Activated T-helper 1 cell treated with anti-CD3 and anti-CD28 coated beads, Interleukin-12 subunit alpha, Interleukin-12 subunit beta, Interleukin-2, Interleukin-4 antibody, amounts not matched to agents 30 ng/mL and 10 ng/mL and 1 ng/mL, durations not matched to agents 14 hours and 24 hours and 36 hours (primary cell): ENCODE measurements around the gene RAB40C. TPM values are rescaled to one million over a fixed set of nuclear protein-coding genes. Genes with fewer than 3 reads are reported as not detected.
A peak's percentile ranks its signal among the peaks of the same experiment; 100 is the strongest.

Experiments used
- DNase-seq: peaks from one replicate; pipeline ENCODE4 v3.0.0; 2021; ENCODE audit warnings: low spot score
- H3K27ac Mint-ChIP-seq: one replicate; pipeline ENCODE4 v1.8.0; 2021; ENCODE audit warnings: mild to moderate bottlenecking, mixed read lengths
- H3K27me3 Mint-ChIP-seq: one replicate; pipeline ENCODE4 v1.8.0; 2022; ENCODE audit warnings: mild to moderate bottlenecking, moderate library complexity, mixed read lengths; ENCODE audit not compliant: insufficient read depth
- H3K36me3 Mint-ChIP-seq: one replicate; pipeline ENCODE4 v1.8.0; 2021; ENCODE audit warnings: low read depth, mixed read lengths
- H3K4me1 Mint-ChIP-seq: one replicate; pipeline ENCODE4 v1.8.0; 2021; ENCODE audit warnings: low read depth, mixed read lengths
- H3K4me3 Mint-ChIP-seq: one replicate; pipeline ENCODE4 v1.8.0; 2021; ENCODE audit warnings: mild to moderate bottlenecking, moderate library complexity, mixed read lengths
- H3K9me3 Mint-ChIP-seq: one replicate; pipeline ENCODE4 v1.8.0; 2021; ENCODE audit warnings: mixed read lengths
- intact Hi-C: fragments of 100-400 bp; cut with micrococcal nuclease; formaldehyde crosslinking; loops from one replicate; pipeline ENCODE4 v1.15.1; 2024
- total RNA-seq: library from RNA; stranded (reverse); gene quantifications from 2 replicates; pipeline ENCODE4 v1.2.3, GENCODE V29; 2022

The RAB40C gene
- total RNA-seq, 1 donor from 2014 or later: 15.2 TPM

- intact Hi-C loops: no loop called here
- Mint-ChIP-seq H3K9me3 (no peaks in the 10 kb centered on the region), H3K27ac (no peak overlapping the region), H3K36me3 (peaks cover 3% of the 10 kb centered on the region), H3K4me1 (peaks cover 5% of the 10 kb centered on the region), H3K4me3 (no peak overlapping the region), H3K27me3 (no peaks in the 10 kb centered on the region)
- DNase-seq: no peak
Observed at GRCh38 chr16:583470-583814, 6.4 kb upstream of the RAB40C start.

GRCh38 chr16:583815-584591, 5.9 kb upstream of the RAB40C start:
- Mint-ChIP-seq H3K27me3 (no peaks in the 10 kb centered on the region), H3K4me1 (peaks cover 5% of the 10 kb centered on the region), H3K36me3 (peaks cover 3% of the 10 kb centered on the region), H3K27ac (no peak overlapping the region), H3K9me3 (no peaks in the 10 kb centered on the region), H3K4me3 (no peak overlapping the region)
- intact Hi-C loops: no loop called here
- DNase-seq: no peak

- H3K9me3 Mint-ChIP-seq: no peaks in the 10 kb centered on the region
- peaks cover 3% of the 10 kb centered on the region for H3K36me3 Mint-ChIP-seq
- H3K4me1 Mint-ChIP-seq: peaks cover 5% of the 10 kb centered on the region
- no peak overlapping the region for H3K4me3 Mint-ChIP-seq
- no peak overlapping the region for H3K27ac Mint-ChIP-seq
- intact Hi-C loops: no loop called here
- no peaks in the 10 kb centered on the region for H3K27me3 Mint-ChIP-seq
- no peak for DNase-seq
Observed at GRCh38 chr16:585351-585750, 4.5 kb upstream of the RAB40C start.

GRCh38 chr16:586047-586644, 3.7 kb upstream of the RAB40C start:
- H3K27me3 Mint-ChIP-seq: no peaks in the 10 kb centered on the region
- no peak for DNase-seq
- peaks cover 12% of the 10 kb centered on the region for H3K4me1 Mint-ChIP-seq
- H3K9me3 Mint-ChIP-seq: no peaks in the 10 kb centered on the region
- H3K4me3 Mint-ChIP-seq: no peak overlapping the region
- intact Hi-C loops: no loop called here
- peaks cover 3% of the 10 kb centered on the region for H3K36me3 Mint-ChIP-seq
- H3K27ac Mint-ChIP-seq: no peak overlapping the region

- peak overlapping the region; percentile 96 for H3K4me3 Mint-ChIP-seq
- H3K36me3 Mint-ChIP-seq: peaks cover 3% of the 10 kb centered on the region
- H3K4me1 Mint-ChIP-seq: peaks cover 15% of the 10 kb centered on the region
- H3K27me3 Mint-ChIP-seq: no peaks in the 10 kb centered on the region
- no peaks in the 10 kb centered on the region for H3K9me3 Mint-ChIP-seq
- no peak for DNase-seq
- intact Hi-C loops: no loop called here
- peak overlapping the region; percentile 86 for H3K27ac Mint-ChIP-seq
Observed at GRCh38 chr16:586645-587590, 2.9 kb upstream of the RAB40C start.

GRCh38 chr16:588639-588888, 1.3 kb upstream of the RAB40C start:
- Mint-ChIP-seq H3K4me1 (peaks cover 19% of the 10 kb centered on the region), H3K9me3 (no peaks in the 10 kb centered on the region)

GRCh38 chr16:588889-589657, 793 bp upstream of the RAB40C start:
- Mint-ChIP-seq H3K36me3 (peaks cover 3% of the 10 kb centered on the region), H3K4me1 (peaks cover 20% of the 10 kb centered on the region), H3K27me3 (no peaks in the 10 kb centered on the region), H3K4me3 (peak overlapping the region; percentile 97), H3K27ac (peak overlapping the region; percentile 100), H3K9me3 (no peaks in the 10 kb centered on the region)
- intact Hi-C loops: loop anchor here (1.0 to 2.0 kb wide), 8 partner anchors 19 to 355 kb away; partner anchors contain the start of genes AXIN1, CAPN15, DECR2 and FAM234A
- DNase-seq: peak; percentile 96

More at GRCh38 chr16:588639-588888, 1.3 kb upstream of the RAB40C start:
- Mint-ChIP-seq H3K36me3 (peaks cover 3% of the 10 kb centered on the region), H3K4me3 (peak overlapping the region; percentile 96), H3K27ac (peak overlapping the region; percentile 99), H3K27me3 (no peaks in the 10 kb centered on the region)
- intact Hi-C loops: loop anchor here (1.0 to 2.0 kb wide), 3 partner anchors 18 to 236 kb away; partner anchors contain the start of gene AXIN1
- DNase-seq: peak; percentile 57

GRCh38 chr16:590188-590814, 435 bp downstream of the RAB40C start:
- Mint-ChIP-seq H3K36me3 (peaks cover 3% of the 10 kb centered on the region), H3K4me1 (peaks cover 26% of the 10 kb centered on the region), H3K27me3 (no peaks in the 10 kb centered on the region), H3K4me3 (peak overlapping the region; percentile 87), H3K9me3 (no peaks in the 10 kb centered on the region), H3K27ac (peak overlapping the region; percentile 83)
- intact Hi-C loops: loop anchor here (5.0 kb wide), 1 partner anchor 902 kb away; the partner anchor contains the start of gene TELO2
- DNase-seq: no peak

GRCh38 chr16:590815-591200, 942 bp downstream of the RAB40C start:
- DNase-seq: no peak
- Mint-ChIP-seq H3K36me3 (peaks cover 4% of the 10 kb centered on the region), H3K27ac (peak overlapping the region; percentile 83), H3K4me3 (peak overlapping the region; percentile 87), H3K27me3 (no peaks in the 10 kb centered on the region), H3K4me1 (peaks cover 26% of the 10 kb centered on the region), H3K9me3 (no peaks in the 10 kb centered on the region)
- intact Hi-C loops: loop anchor here (5.0 kb wide), 1 partner anchor 901 kb away; the partner anchor contains the start of gene TELO2

GRCh38 chr16:591231-591630, 1.4 kb downstream of the RAB40C start:
- intact Hi-C loops: loop anchor here (5.0 kb wide), 1 partner anchor 901 kb away; the partner anchor contains the start of gene TELO2
- no peaks in the 10 kb centered on the region for H3K27me3 Mint-ChIP-seq
- peak overlapping the region; percentile 83 for H3K27ac Mint-ChIP-seq
- H3K4me3 Mint-ChIP-seq: peak overlapping the region; percentile 87
- peaks cover 26% of the 10 kb centered on the region for H3K4me1 Mint-ChIP-seq
- no peak for DNase-seq
- H3K9me3 Mint-ChIP-seq: no peaks in the 10 kb centered on the region
- H3K36me3 Mint-ChIP-seq: peaks cover 6% of the 10 kb centered on the region

GRCh38 chr16:591892-592517, 2.1 kb downstream of the RAB40C start:
- intact Hi-C loops: loop anchor here (5.0 kb wide), 1 partner anchor 900 kb away; the partner anchor contains the start of gene TELO2
- no peak for DNase-seq
- Mint-ChIP-seq H3K4me1 (peaks cover 26% of the 10 kb centered on the region), H3K27me3 (no peaks in the 10 kb centered on the region), H3K36me3 (peaks cover 11% of the 10 kb centered on the region), H3K9me3 (no peaks in the 10 kb centered on the region), H3K4me3 (peak overlapping the region; percentile 87), H3K27ac (no peak overlapping the region)
